ENCODE results near the gene ZNF3.

GRCh38 chr7:100107125-100107737 lies 25.7 kb upstream of the ZNF3 start:
- TF ChIP-seq CTCF (IDR thresholded peaks at IDR 0.05) (no peak), POLR2A (IDR thresholded peaks at IDR 0.05) (no peak)
